K562 (cell line): ENCODE results near the gene LIPT2. TPM values are rescaled to one million over a fixed set of nuclear protein-coding genes. Genes with fewer than 3 reads are reported as not detected.
A peak's percentile ranks its signal among the peaks of the same experiment; 100 is the strongest.

Experiments used
- ARID1B ChIP-seq: fragments of 450-650 bp; IDR thresholded peaks from 2 replicates; pipeline ENCODE4 v1.6.1; 2016; ENCODE audit warnings: antibody characterized with exemption, mild to moderate bottlenecking, inconsistent platforms
- ATF4 ChIP-seq: fragments of 450-650 bp; formaldehyde crosslinking; IDR thresholded peaks from 2 replicates; pipeline ENCODE4 v1.4.0; 2022; ENCODE audit warnings: mild to moderate bottlenecking, moderate library complexity
- CEBPB ChIP-seq: fragments of 450-650 bp; IDR thresholded peaks from 2 replicates; pipeline ENCODE4 v1.6.1; 2016; ENCODE audit warnings: missing genetic modification characterization, missing compliant biosample characterization
- CREB3 ChIP-seq: fragments of 450-650 bp; conservative IDR thresholded peaks from 2 replicates; pipeline ENCODE4 v1.6.1; 2016; ENCODE audit warnings: missing genetic modification characterization, low read depth, mild to moderate bottlenecking, missing compliant biosample characterization, moderate library complexity
- EWSR1 ChIP-seq: fragments of 450-650 bp; IDR thresholded peaks from 2 replicates; pipeline ENCODE4 v1.6.1; 2018; ENCODE audit warnings: borderline replicate concordance, mild to moderate bottlenecking, low read depth, moderate library complexity; ENCODE audit not compliant: partially characterized antibody
- FOXK1 ChIP-seq: sonication (generic); formaldehyde crosslinking; IDR thresholded peaks from 2 replicates; pipeline ENCODE4 v1.8.0; 2022; ENCODE audit warnings: missing genetic modification reagents, mild to moderate bottlenecking, borderline replicate concordance
- MBD1 ChIP-seq: fragments of 250-450 bp; sonication (Bioruptor Pico); IDR thresholded peaks from 2 replicates; pipeline ENCODE4 v1.8.0; 2022; ENCODE audit warnings: inconsistent platforms
- MEIS2 ChIP-seq: fragments of 450-650 bp; IDR thresholded peaks from 2 replicates; pipeline ENCODE4 v1.6.1; 2014; ENCODE audit warnings: mild to moderate bottlenecking; ENCODE audit not compliant: partially characterized antibody
- MXI1 ChIP-seq: IDR thresholded peaks from 2 replicates; pipeline ENCODE4 v1.6.1; 2011; ENCODE audit warnings: low read depth, mild to moderate bottlenecking, improper control_type of control experiment, low read length
- SMAD1 ChIP-seq: fragments of 150-350 bp; IDR thresholded peaks from 2 replicates; pipeline ENCODE4 v1.6.1; 2014; ENCODE audit warnings: low read length, low read depth; ENCODE audit not compliant: partially characterized antibody
- SPI1 ChIP-seq: IDR thresholded peaks from 2 replicates; pipeline ENCODE4 v1.6.1; 2011; ENCODE audit warnings: low read depth, low read length, control low read depth, borderline replicate concordance
- SRF ChIP-seq, 2 experiments: fragments of 250-450, 450-650 bp in 1 of 2; sonication (Bioruptor Pico) in 1 of 2; sonication (generic) in 1 of 2; formaldehyde crosslinking; IDR thresholded peaks; 2 replicates each; pipeline versions ENCODE4 v1.5.0 to v1.5.1; 2020 to 2022; ENCODE audit warnings: mild to moderate bottlenecking in 1 of 2, missing genetic modification reagents in 1 of 2
- TEAD4 ChIP-seq, 2 experiments: sonication (generic) in 1 of 2; formaldehyde crosslinking in 1 of 2; IDR thresholded peaks; 2 replicates each; pipeline versions ENCODE4 v1.6.1 to v1.8.0; 2012 to 2022; ENCODE audit warnings: borderline replicate concordance in 1 of 2, inconsistent platforms in 1 of 2, low read length in 1 of 2, mild to moderate bottlenecking in 1 of 2, missing genetic modification reagents in 1 of 2
- ZNF121 ChIP-seq: sonication (generic); formaldehyde crosslinking; conservative IDR thresholded peaks from 2 replicates; pipeline ENCODE4 v1.8.0; 2022; ENCODE audit warnings: missing genetic modification reagents
- ZNF175 ChIP-seq: fragments of 200-800 bp; sonication (Bioruptor generic); IDR thresholded peaks from 2 replicates; pipeline ENCODE4 v1.6.1; 2016; ENCODE audit warnings: low read depth, mild to moderate bottlenecking, missing genetic modification characterization, missing compliant biosample characterization
- ZNF445 ChIP-seq: fragments of 250-450 bp; sonication (Bioruptor Pico); IDR thresholded peaks from 2 replicates; pipeline ENCODE4 v1.4.0; 2020; ENCODE audit warnings: low read depth, mild to moderate bottlenecking, moderate library complexity
- polyA plus RNA-seq, 8 experiments: library from polyadenylated mRNA; depleted of rRNA in 4 of 8; stranded (reverse) in 5 of 8; unstranded in 3 of 8; fragments of >200 nt; fragmentation: Nextera tagmentation in 2 of 8; fragmentation: Illumina TruSeq in 1 of 8; extraction: Ambion mirVana in 2 of 8; extraction: Trizol in 1 of 8; gene quantifications; 2 replicates each; pipeline versions ENCODE4 v1.2.1 to v1.2.3, GENCODE V29; 2011 to 2014; ENCODE audit warnings: inconsistent platforms in 1 of 8, missing spikeins in 1 of 8
- total RNA-seq, 7 experiments: library from RNA; depleted of rRNA in 6 of 7; stranded (reverse); fragments of >200 nt in 6 of 7; fragmentation: Illumina TruSeq in 2 of 7; extraction: Trizol in 2 of 7; gene quantifications; 2 replicates each; pipeline versions ENCODE4 v1.2.1 to v1.2.3, GENCODE V29; 2011 to 2021; ENCODE audit warnings: low replicate concordance in 1 of 7
- TF ChIP-seq, protein P1 (sequence below): sonication (generic); formaldehyde crosslinking; IDR thresholded peaks from 2 replicates; pipeline ENCODE4 v1.8.0; 2022; ENCODE audit warnings: missing genetic modification reagents, mild to moderate bottlenecking, moderate library complexity, borderline replicate concordance
- TF ChIP-seq, protein P2 (sequence below): fragments of 250-450 bp; sonication (Bioruptor Pico); IDR thresholded peaks from 2 replicates; pipeline ENCODE4 v1.4.0; 2020; ENCODE audit warnings: borderline replicate concordance
- TF ChIP-seq, protein P3 (sequence below): sonication (generic); formaldehyde crosslinking; IDR thresholded peaks from 2 replicates; pipeline ENCODE4 v1.8.0; 2022; ENCODE audit warnings: mild to moderate bottlenecking, missing genetic modification reagents
- TF ChIP-seq, protein P4 (sequence below): IDR thresholded peaks from 2 replicates; pipeline ENCODE4 v1.6.1; 2011; ENCODE audit not compliant: insufficient read length; ENCODE audit errors: extremely low read depth

LIPT2 gene
- total and polyA plus RNA-seq, 9 of the 15 experiments (the other 6 are each of a cell fraction or from before 2014, with no cell fraction given), result 1.00 to 5.2 (median 3.5) TPM

DNA sequence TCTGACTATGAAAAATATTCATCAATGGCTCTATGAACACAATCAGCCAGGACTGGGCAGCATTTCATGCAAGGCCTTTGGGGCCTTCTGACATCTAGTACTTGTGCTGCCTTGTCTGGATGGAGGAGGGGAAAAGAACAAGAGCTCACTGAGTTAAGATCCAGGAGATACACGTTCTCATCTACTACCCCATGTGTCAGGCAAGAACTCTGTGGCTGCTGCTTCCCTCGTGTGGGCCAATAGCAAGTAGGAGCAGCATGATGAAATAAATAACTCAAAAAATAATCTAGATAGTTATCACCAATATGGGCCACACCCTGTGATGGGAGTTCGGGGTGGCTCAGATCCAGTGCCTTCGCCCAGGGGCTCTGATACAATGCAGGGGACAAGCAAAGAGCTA lies 33.5 kb downstream of the LIPT2 start (continued):
- TF ChIP-seq SRF (CRISPR knock-in tag; IDR thresholded peaks at IDR 0.05) (no peak), SMAD1 (no peak), MXI1 (no peak), MBD1 (CRISPR knock-in tag) (no peak), ZNF175 (CRISPR knock-in tag) (no peak), ZNF121 (no peak), ZNF445 (no peak), ARID1B (no peak), MEIS2 (peak; percentile 61), EWSR1 (no peak), CREB3 (tag) (no peak; the same call in 1 of the 2 replicates), TEAD4 (IDR thresholded peaks at IDR 0.05; ENCODE audit: low read length) (no peak), TEAD4 (CRISPR knock-in tag; IDR thresholded peaks at IDR 0.05; ENCODE audit: borderline replicate concordance) (no peak), ATF4 (CRISPR knock-in tag) (peak; percentile 55), SPI1 (no peak), FOXK1 (no peak), CEBPB (peak; percentile 39; the same call in 1 of the 2 replicates)
- TF ChIP-seq, protein P1, sequence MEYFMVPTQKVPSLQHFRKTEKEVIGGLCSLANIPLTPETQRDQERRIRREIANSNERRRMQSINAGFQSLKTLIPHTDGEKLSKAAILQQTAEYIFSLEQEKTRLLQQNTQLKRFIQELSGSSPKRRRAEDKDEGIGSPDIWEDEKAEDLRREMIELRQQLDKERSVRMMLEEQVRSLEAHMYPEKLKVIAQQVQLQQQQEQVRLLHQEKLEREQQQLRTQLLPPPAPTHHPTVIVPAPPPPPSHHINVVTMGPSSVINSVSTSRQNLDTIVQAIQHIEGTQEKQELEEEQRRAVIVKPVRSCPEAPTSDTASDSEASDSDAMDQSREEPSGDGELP (CRISPR knock-in tag), result no peak
- TF ChIP-seq, protein P2, sequence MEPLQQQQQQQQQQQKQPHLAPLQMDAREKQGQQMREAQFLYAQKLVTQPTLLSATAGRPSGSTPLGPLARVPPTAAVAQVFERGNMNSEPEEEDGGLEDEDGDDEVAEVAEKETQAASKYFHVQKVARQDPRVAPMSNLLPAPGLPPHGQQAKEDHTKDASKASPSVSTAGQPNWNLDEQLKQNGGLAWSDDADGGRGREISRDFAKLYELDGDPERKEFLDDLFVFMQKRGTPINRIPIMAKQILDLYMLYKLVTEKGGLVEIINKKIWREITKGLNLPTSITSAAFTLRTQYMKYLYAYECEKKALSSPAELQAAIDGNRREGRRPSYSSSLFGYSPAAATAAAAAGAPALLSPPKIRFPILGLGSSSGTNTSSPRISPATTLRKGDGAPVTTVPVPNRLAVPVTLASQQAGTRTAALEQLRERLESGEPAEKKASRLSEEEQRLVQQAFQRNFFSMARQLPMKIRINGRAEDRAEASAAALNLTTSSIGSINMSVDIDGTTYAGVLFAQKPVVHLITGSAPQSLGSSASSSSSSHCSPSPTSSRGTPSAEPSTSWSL, result no peak
- TF ChIP-seq, protein P3, sequence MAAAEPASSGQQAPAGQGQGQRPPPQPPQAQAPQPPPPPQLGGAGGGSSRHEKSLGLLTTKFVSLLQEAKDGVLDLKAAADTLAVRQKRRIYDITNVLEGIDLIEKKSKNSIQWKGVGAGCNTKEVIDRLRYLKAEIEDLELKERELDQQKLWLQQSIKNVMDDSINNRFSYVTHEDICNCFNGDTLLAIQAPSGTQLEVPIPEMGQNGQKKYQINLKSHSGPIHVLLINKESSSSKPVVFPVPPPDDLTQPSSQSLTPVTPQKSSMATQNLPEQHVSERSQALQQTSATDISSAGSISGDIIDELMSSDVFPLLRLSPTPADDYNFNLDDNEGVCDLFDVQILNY (CRISPR knock-in tag), result no peak
- TF ChIP-seq, protein P4, sequence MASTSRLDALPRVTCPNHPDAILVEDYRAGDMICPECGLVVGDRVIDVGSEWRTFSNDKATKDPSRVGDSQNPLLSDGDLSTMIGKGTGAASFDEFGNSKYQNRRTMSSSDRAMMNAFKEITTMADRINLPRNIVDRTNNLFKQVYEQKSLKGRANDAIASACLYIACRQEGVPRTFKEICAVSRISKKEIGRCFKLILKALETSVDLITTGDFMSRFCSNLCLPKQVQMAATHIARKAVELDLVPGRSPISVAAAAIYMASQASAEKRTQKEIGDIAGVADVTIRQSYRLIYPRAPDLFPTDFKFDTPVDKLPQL, result no peak
